Effector memory CD8-positive, alpha-beta T cell (primary cell): ENCODE data around the gene NRAS.
"Not testable (repeated sequence)": the region's sequence is repeated elsewhere in the genome, so short reads cannot be mapped to it uniquely, and the experiment has no call there.

Source experiments
- ATAC-seq: fragments of 150-1000 bp; cut with Tn5 transposase; replicated peaks from 2 replicates; pipeline ENCODE4 v1.10.0; 2021; ENCODE audit warnings: mild to moderate bottlenecking, moderate library complexity
- DNase-seq, 3 experiments: peaks; one replicate each; pipeline ENCODE4 v3.0.0; 2021
- H3K27ac Mint-ChIP-seq, 2 donors: one replicate each; pipeline ENCODE4 v1.8.0; 2022; ENCODE audit warnings: mild to moderate bottlenecking in 2 of 2, mixed read lengths in 2 of 2, moderate library complexity in 2 of 2
- H3K27me3 Mint-ChIP-seq, 2 donors: one replicate each; pipeline ENCODE4 v1.8.0; 2022; ENCODE audit warnings: mixed read lengths in 2 of 2
- H3K36me3 Mint-ChIP-seq: one replicate; pipeline ENCODE4 v1.8.0; 2022; ENCODE audit warnings: mild to moderate bottlenecking, moderate library complexity, mixed read lengths; ENCODE audit not compliant: insufficient read depth
- H3K4me1 Mint-ChIP-seq, 2 donors: one replicate each; pipeline ENCODE4 v1.8.0; 2022; ENCODE audit warnings: low read depth in 2 of 2, mixed read lengths in 2 of 2
- H3K4me3 Mint-ChIP-seq, 2 donors: one replicate each; pipeline ENCODE4 v1.8.0; 2022; ENCODE audit warnings: mild to moderate bottlenecking in 2 of 2, mixed read lengths in 2 of 2, moderate library complexity in 2 of 2
- H3K9me3 Mint-ChIP-seq, 2 donors: one replicate each; pipeline ENCODE4 v1.8.0; 2022; ENCODE audit warnings: mixed read lengths in 2 of 2
- total RNA-seq, 9 experiments: gene quantifications; one replicate each; lab custom pipeline; 2026; lab: John Stamatoyannopoulos, UW

NRAS gene
- total RNA-seq = 51.7 to 229 (median 92.8) reads per million in 9 experiments

- Mint-ChIP-seq H3K27ac (peak within 1 kb of the TSS; percentile 99 to 100), H3K27me3 (no peaks in the 10 kb centered on the region), H3K9me3 (no peaks in the 10 kb centered on the region), H3K4me3 (peak within 1 kb of the TSS; percentile 94 to 98), H3K4me1 (peaks cover 11 to 20% of the 10 kb centered on the region in 2 donors), H3K36me3 (peaks cover 70% of the 10 kb centered on the region)
- DNase-seq = peak; percentile 95 to 97 (median 96)
- ATAC-seq = peak; percentile 96
Observed at GRCh38 chr1:114716304-114717170, at the start of gene NRAS. TSS of gene NRAS (minus strand) at chr1:114716771. CDS start at chr1:114716160, 611 bp downstream.

GRCh38 chr1:114764689-114765088 is 48.1 kb upstream of the NRAS start:
- DNase-seq = no peak
- Mint-ChIP-seq H3K27ac (no peak overlapping the region), H3K4me3 (no peak overlapping the region), H3K9me3 (peaks cover 0 to 4% of the 10 kb centered on the region in 2 donors), H3K36me3 (peaks cover 3% of the 10 kb centered on the region), H3K4me1 (no peaks in the 10 kb centered on the region), H3K27me3 (no peaks in the 10 kb centered on the region)
- ATAC-seq = no peak

DNA sequence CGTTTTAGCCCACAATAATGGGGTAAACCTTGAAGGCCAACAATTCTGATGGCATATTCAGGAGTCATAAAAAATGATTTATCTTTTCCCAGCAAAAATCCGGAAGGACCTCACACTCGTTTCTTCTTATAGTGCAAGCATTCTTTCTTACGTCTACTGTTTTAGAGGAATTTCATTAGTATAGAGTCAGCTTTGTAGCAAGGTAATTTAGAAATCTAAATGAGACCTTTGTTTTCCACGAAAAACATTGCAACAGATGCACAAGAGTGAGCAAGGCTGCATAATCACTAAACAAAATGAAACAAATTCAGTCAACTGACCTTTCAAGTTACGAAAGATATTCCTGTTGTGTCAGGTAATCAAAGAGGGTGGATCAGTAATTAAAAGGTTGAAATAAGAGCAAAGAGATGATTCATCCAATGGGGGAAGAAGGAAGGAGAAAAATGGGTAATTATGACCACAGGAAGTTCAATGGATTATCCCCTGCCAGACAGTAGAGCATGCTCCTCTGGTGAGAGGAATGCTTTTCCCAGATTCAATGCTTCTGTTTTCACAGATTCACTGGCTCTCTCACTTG is 41.8 kb upstream of the NRAS start:
- H3K4me1 Mint-ChIP-seq = peaks cover 39 to 50% of the 10 kb centered on the region in 2 donors
- ATAC-seq = no peak
- H3K9me3 Mint-ChIP-seq = peaks cover 4 to 7% of the 10 kb centered on the region in 2 donors
- H3K27ac Mint-ChIP-seq = peak overlapping the region; percentile 100
- H3K36me3 Mint-ChIP-seq = peaks cover 29% of the 10 kb centered on the region
- peak overlapping the region; percentile 99 to 100 for H3K4me3 Mint-ChIP-seq
- H3K27me3 Mint-ChIP-seq = no peaks in the 10 kb centered on the region
- no peak for DNase-seq

GRCh38 chr1:114757455-114758255 is 41.1 kb upstream of the NRAS start, which contains the start of gene CSDE1:
TSS of gene CSDE1 (minus strand) at chr1:114757984. CDS start at chr1:114739890, 18,094 bp downstream.
- peak within 1 kb of the TSS; percentile 100 for H3K27ac Mint-ChIP-seq
- peak within 1 kb of the TSS; percentile 99 to 100 for H3K4me3 Mint-ChIP-seq
- H3K4me1 Mint-ChIP-seq = peaks cover 40 to 52% of the 10 kb centered on the region in 2 donors
- H3K9me3 Mint-ChIP-seq = peaks cover 2 to 7% of the 10 kb centered on the region in 2 donors
- DNase-seq (peak; percentile 97 to 98 (median 98)), ATAC-seq (peak; percentile 80)
- H3K27me3 Mint-ChIP-seq = no peaks in the 10 kb centered on the region
- H3K36me3 Mint-ChIP-seq = peaks cover 29% of the 10 kb centered on the region

- H3K4me1 Mint-ChIP-seq = peaks cover 47 to 59% of the 10 kb centered on the region in 2 donors
- DNase-seq (peak in 1 of 3 experiments; percentile 5), ATAC-seq (no peak)
- H3K4me3 Mint-ChIP-seq = peak overlapping the region; percentile 99 to 100
- H3K27me3 Mint-ChIP-seq = no peaks in the 10 kb centered on the region
- H3K27ac Mint-ChIP-seq = peak overlapping the region; percentile 100
- H3K36me3 Mint-ChIP-seq = peaks cover 36% of the 10 kb centered on the region
- peaks cover 2 to 7% of the 10 kb centered on the region in 2 donors for H3K9me3 Mint-ChIP-seq
Observed at GRCh38 chr1:114756949-114757454, 40.4 kb upstream of the NRAS start.

DNA sequence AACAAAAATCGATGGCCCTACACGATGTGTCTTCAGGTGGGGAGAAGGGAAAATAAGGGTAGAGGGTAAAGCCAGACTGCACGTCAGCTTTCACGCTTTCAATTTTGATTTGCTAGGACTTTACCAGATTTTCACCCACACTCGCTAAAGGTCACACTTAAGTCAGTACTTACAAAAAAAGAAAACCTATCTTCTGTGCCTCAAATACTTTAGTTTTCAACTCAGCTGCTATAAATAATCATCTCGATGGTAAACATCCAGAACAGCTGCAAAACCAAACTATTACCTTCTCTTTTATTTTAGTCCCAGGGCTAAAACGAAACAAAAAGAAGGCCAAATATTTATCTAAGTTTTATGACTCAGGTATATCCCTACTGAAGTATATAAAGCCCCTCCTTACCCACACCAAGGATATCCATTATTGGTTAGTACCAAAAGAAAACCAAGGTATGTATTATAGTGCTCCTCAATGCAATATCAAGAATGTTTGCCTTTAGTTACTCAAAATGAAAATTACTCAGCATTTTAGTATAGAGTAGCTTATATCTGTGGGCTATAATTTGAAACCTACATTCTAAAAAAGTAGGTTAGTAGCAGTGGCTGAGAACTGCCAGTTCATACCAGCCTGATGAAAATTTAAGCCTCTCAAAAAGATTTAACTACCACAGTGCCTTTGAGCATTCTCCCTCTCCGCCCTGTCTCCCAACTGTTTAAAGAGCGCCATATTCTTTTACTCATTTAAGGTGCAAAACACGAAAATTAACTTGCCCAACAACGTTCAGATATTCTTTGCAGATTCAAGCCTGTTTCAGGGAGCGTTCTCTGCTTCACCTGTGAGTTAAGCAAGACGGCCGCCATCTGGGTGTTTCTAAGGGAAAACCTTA is 39.7 kb upstream of the NRAS start:
- DNase-seq (no peak), ATAC-seq (peak; percentile 7)
- H3K27ac Mint-ChIP-seq = peak overlapping the region; percentile 100
- H3K9me3 Mint-ChIP-seq = peaks cover 2 to 7% of the 10 kb centered on the region in 2 donors
- H3K4me1 Mint-ChIP-seq = peaks cover 54 to 66% of the 10 kb centered on the region in 2 donors
- peak overlapping the region; percentile 99 to 100 for H3K4me3 Mint-ChIP-seq
- H3K36me3 Mint-ChIP-seq = peaks cover 42% of the 10 kb centered on the region
- H3K27me3 Mint-ChIP-seq = no peaks in the 10 kb centered on the region

DNA sequence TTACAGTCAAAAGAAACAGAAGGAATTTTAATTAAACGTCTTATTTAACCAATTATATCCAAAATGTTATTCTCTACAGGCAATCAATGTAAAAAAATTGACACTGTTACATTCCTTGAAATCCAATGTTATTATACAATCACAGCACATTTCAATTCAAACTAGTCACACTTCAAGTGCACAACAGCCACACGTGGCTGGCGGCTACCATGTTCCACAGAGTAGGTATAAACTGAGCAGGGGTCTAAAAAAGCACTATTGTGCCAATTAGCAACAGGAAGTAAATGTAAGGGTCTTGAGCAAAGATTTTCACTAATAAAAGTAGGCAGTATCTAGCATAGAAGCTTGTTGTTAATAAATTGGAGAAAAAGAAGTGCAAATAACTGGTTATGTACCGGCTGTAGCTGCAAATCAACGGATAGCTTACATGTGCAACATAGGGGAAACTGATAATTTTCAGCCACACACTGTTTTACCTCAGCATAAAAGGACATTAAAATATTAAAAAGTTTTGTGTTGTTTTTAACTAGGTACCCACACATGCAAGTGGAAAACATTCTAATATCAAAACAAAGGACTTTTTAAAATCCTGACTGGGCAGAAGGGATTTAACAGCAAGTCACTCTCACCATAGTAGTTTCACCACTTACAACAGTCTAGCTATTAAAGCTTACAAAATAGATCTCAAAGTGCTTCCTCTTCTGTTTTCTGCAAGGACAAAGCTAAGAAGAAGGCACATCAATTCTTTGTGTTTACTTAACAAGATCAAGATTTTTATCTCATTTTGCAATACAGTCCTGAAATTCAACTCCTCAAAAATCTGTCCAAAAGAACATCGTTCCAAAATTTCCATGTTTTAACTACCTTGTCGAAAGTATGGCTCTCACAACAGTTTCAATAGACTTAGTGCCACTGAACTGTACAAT is 38.7 kb upstream of the NRAS start:
- ATAC-seq (no peak), DNase-seq (no peak)
- H3K4me3 Mint-ChIP-seq = peak overlapping the region; percentile 99 to 100

GRCh38 chr1:114753702-114754101 is 37.1 kb upstream of the NRAS start:
- Mint-ChIP-seq H3K36me3 (peaks cover 49% of the 10 kb centered on the region), H3K4me1 (peaks cover 68 to 91% of the 10 kb centered on the region in 2 donors), H3K4me3 (peak overlapping the region; percentile 99 to 100), H3K27ac (peak overlapping the region; percentile 76 to 100)
- ATAC-seq, DNase-seq, H3K27me3 Mint-ChIP-seq, H3K9me3 Mint-ChIP-seq: not testable (repeated sequence)

More for the DNA sequence above, 38.7 kb upstream of the NRAS start:
- H3K4me1 Mint-ChIP-seq = peaks cover 57 to 76% of the 10 kb centered on the region in 2 donors
- no peaks in the 10 kb centered on the region for H3K27me3 Mint-ChIP-seq
- peak overlapping the region; percentile 100 for H3K27ac Mint-ChIP-seq
- peaks cover 2 to 7% of the 10 kb centered on the region in 2 donors for H3K9me3 Mint-ChIP-seq
- peaks cover 42% of the 10 kb centered on the region for H3K36me3 Mint-ChIP-seq

- peaks cover 0 to 1% of the 10 kb centered on the region in 2 donors for H3K9me3 Mint-ChIP-seq
- H3K4me3 Mint-ChIP-seq = peak overlapping the region; percentile 99 to 100
- no peak for ATAC-seq
- no peak overlapping the region for H3K27ac Mint-ChIP-seq
- peaks cover 67 to 91% of the 10 kb centered on the region in 2 donors for H3K4me1 Mint-ChIP-seq
- no peaks in the 10 kb centered on the region for H3K27me3 Mint-ChIP-seq
- no peak for DNase-seq
- peaks cover 55% of the 10 kb centered on the region for H3K36me3 Mint-ChIP-seq
Observed at GRCh38 chr1:114753143-114753542, 36.6 kb upstream of the NRAS start.

DNA sequence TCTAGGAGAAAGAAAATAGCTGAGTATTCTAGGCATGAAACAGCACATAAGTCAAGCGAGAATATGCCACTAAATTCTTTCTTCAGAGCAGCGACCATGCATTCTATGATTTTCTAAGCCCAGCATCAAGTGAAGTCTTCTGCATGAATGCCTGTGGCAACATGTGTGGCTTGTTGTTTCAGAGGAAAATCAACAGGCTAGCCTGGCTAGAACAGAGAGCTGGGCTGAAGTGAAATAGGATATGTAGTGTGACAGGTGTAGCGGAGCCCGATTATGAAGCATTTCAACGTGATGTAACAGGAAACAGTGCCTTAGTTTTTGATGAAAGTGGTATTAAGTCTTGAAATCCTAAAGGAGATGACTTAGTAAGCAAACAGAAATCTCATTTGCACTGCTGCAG is 34.2 kb upstream of the NRAS start:
- H3K9me3 Mint-ChIP-seq = no peaks in the 10 kb centered on the region
- H3K36me3 Mint-ChIP-seq = peaks cover 66% of the 10 kb centered on the region
- H3K27ac Mint-ChIP-seq = peak overlapping the region; percentile 23 to 30
- ATAC-seq = no peak
- H3K4me3 Mint-ChIP-seq = peak overlapping the region in 1 of 2 donors; percentile 99
- H3K4me1 Mint-ChIP-seq = peaks cover 66 to 90% of the 10 kb centered on the region in 2 donors
- H3K27me3 Mint-ChIP-seq = no peaks in the 10 kb centered on the region
- no peak for DNase-seq

- peak overlapping the region in 1 of 2 donors; percentile 23 for H3K27ac Mint-ChIP-seq
- H3K4me3 Mint-ChIP-seq = peak overlapping the region in 1 of 2 donors; percentile 23
- H3K27me3 Mint-ChIP-seq = no peaks in the 10 kb centered on the region
- ATAC-seq (no peak), DNase-seq (no peak)
- H3K9me3 Mint-ChIP-seq = no peaks in the 10 kb centered on the region
- H3K36me3 Mint-ChIP-seq = peaks cover 74% of the 10 kb centered on the region
- peaks cover 58 to 86% of the 10 kb centered on the region in 2 donors for H3K4me1 Mint-ChIP-seq
Observed at GRCh38 chr1:114749835-114750234, 33.3 kb upstream of the NRAS start.
